Activated gamma-delta T cell (primary cell): ENCODE results near the gene SERPINB13.
"Not testable (repeated sequence)": the region's sequence is repeated elsewhere in the genome, so short reads cannot be mapped to it uniquely, and the experiment has no call there.

Experiments used
- DNase-seq: peaks from one replicate; lab custom pipeline; 2025; lab: John Stamatoyannopoulos, UW

Gene SERPINB13

GRCh38 chr18:63590373-63590772 is 3.2 kb downstream of the SERPINB13 start:
- DNase-seq, result no peak

- no peak for DNase-seq
Measured at GRCh38 chr18:63590966-63591695, 4.0 kb downstream of the SERPINB13 start.

GRCh38 chr18:63591725-63592124 is 4.6 kb downstream of the SERPINB13 start:
- DNase-seq, result no peak

- DNase-seq, result no peak
Measured at GRCh38 chr18:63592471-63592870, 5.3 kb downstream of the SERPINB13 start.

- DNase-seq, result no peak
Measured at GRCh38 chr18:63596964-63597363, 9.8 kb downstream of the SERPINB13 start.

- no peak for DNase-seq
Measured at GRCh38 chr18:63603355-63603754, 16.2 kb downstream of the SERPINB13 start.

- no peak for DNase-seq
Measured at GRCh38 chr18:63603772-63604171, 16.6 kb downstream of the SERPINB13 start.

GRCh38 chr18:63604791-63605567 is 17.8 kb downstream of the SERPINB13 start:
- no peak for DNase-seq

- DNase-seq, result no peak
Measured at GRCh38 chr18:63606526-63606925, 19.4 kb downstream of the SERPINB13 start.

GRCh38 chr18:63613420-63613819 is 26.3 kb downstream of the SERPINB13 start:
- no peak for DNase-seq

GRCh38 chr18:63617049-63617914 is 30.1 kb downstream of the SERPINB13 start:
- DNase-seq, result no peak

- no peak for DNase-seq
Measured at GRCh38 chr18:63617915-63618234, 30.7 kb downstream of the SERPINB13 start.

GRCh38 chr18:63619661-63620060 is 32.5 kb downstream of the SERPINB13 start:
- DNase-seq, result no peak

- no peak for DNase-seq
Measured at GRCh38 chr18:63624863-63625262, 37.7 kb downstream of the SERPINB13 start.

GRCh38 chr18:63626431-63626830 is 39.3 kb downstream of the SERPINB13 start:
- no peak for DNase-seq

- DNase-seq, result no peak
Measured at GRCh38 chr18:63627819-63628218, 40.7 kb downstream of the SERPINB13 start.

- DNase-seq, result no peak
Measured at GRCh38 chr18:63637703-63638102, 50.6 kb downstream of the SERPINB13 start.

GRCh38 chr18:63641157-63641680 is 54.1 kb downstream of the SERPINB13 start:
- DNase-seq, result not testable (repeated sequence)

GRCh38 chr18:63642668-63643356 is 55.7 kb downstream of the SERPINB13 start:
- not testable (repeated sequence) for DNase-seq

GRCh38 chr18:63644142-63644541 is 57.0 kb downstream of the SERPINB13 start, which contains the start of gene SERPINB4:
Gene SERPINB4 (minus strand): TSS chr18:63644256. CDS start chr18:63643577, 679 bp downstream.
- not testable (repeated sequence) for DNase-seq

- not testable (repeated sequence) for DNase-seq
Measured at GRCh38 chr18:63644694-63645093, 57.6 kb downstream of the SERPINB13 start.
